RCC 7860 (cell line): ENCODE measurements around the gene P4HA2.

Experiments used
- DNase-seq: peaks from one replicate; pipeline ENCODE4 v3.0.0-alpha.2; 2015; ENCODE audit warnings: low spot score
- FAIRE-seq: peaks from 2 replicates; lab custom pipeline; 2012; peaks lifted over from hg19 to GRCh38; lab: Jason Lieb, UNC

Gene P4HA2

DNA sequence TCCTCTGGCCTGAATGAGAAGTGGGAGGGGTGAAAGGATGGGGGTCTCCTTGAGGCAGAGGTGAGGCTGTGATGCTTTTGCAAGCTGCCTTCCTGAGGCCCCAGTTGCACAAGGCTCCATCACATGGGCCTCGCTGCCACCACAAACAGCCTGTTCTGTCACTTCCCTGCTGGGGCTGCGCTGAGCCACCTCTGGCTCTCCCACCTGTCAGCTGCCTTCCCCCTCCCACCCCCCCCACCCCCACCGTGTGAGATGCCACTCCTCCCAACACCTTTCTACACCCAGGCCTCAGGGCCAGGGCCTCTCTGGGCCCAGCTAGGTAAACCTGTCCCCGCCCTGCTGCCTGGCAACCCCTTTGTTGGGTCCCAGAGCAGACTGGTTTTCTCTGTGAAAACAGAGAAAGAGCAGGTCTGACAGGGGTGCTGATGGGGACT is 25.4 kb upstream of the P4HA2 start:
- FAIRE-seq, result no peak
- DNase-seq, result no peak

DNA sequence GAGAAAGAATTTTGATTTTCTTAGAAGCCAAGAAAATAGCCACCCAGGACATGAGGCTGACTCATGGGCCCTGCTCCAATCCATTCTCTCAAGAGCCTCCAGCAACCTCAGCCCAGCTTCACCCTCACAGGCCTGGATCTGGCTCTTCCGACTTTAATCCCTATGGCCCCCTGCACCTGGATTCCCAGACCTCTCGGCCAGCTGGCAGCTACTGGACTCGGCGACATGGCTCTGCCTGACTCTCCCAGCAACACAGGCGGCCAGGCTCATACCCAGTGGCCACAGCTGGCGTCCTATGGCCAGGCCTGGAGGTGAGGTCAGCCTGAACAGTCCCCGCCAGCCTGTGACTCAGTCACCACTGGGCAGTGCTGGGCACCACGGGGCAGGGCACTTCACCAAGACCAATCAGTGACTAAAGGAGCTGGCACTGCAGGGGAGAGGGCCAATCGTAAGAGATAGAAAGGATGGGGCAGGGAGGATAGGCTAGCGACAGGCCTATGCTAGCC is 23.6 kb upstream of the P4HA2 start:
- FAIRE-seq, result peak; percentile 94
- DNase-seq, result peak; percentile 96

DNA sequence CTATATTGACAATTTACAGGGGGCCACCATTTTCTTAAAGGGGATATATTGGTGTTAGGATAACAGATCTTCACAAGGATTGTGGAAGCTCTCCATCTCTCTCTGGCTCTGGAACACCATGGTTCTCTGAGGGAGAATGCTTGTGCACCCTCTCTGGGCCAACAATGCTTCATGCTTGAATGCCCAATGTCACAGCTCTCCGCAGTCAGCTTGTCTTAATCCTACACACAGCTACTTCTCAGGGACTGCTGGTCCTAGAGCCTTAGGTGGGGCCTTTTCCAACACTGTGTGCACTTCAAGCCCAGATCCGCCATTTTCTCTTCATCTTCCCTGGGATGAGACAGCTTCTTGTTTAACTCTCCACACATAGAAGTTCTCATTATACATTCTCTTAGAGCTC is 22.9 kb upstream of the P4HA2 start:
- no peak for FAIRE-seq
- no peak for DNase-seq

DNA sequence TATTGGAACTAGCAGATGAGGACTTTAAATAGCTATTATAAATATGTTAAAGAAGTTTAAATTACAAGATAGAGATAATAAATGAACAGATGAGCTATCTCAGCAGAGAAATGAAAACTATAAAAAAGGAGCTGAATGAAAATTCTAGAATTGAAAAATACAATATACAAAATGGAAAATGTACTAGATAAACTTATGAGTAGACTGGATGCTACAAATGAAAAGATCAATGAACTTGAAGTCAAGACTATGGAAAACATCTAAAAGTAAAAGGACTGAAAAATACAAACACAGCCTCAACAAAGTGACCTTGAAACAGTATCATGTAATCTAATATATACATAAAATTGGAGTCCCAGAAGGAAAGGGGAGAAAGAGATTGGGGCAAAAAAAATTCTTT is 19.2 kb upstream of the P4HA2 start:
- FAIRE-seq, result no peak
- DNase-seq, result no peak

DNA sequence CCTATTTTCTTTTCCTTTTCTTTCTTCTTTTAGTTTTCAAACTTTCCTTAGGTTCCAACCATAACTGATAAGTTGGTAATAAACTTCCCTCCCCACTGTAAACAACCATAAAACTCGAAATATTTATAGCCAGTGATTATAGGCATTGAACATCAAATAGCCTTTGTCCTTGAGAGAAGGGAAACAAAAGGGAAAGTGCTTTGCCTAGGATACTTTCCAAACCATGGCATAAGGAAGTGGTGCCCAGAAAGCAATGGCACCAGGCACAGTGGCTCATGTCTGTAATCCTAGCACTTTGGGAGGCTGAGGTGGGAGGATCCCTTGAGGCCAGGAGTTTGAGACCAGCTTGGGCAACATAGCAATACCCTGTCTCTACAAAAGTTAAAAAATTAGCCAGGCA is 17.9 kb upstream of the P4HA2 start:
- DNase-seq (no peak), FAIRE-seq (no peak)

DNA sequence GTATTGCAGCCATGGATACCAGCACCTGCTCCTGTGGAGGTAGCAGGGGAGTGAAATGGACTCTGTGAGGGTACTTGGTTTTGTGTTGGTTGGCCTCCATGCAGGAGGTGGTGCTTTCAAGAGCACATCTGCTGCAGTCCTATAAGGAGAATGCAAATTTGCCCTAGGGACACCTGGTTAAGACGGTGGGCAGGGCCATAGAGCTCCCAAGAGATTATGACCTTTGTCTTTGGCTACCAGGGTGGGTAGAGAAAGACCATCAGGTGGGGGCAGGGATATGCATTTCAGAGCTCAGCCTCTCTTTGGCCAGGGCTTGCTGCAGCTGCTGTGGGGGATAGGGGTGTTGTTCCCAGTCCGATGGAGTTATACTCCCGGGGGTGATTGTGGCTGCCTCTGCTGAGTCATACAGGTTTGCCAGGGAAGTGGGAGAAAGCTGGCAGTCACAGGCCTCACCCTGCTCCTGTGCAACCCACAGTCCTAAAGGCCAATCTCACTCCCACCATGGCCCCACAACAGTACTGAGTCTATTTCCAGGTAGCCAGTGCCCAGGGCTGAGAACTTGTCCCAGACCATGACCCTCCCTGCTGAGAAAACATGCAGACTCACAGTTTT is 15.8 kb upstream of the P4HA2 start:
- FAIRE-seq (no peak), DNase-seq (no peak)

DNA sequence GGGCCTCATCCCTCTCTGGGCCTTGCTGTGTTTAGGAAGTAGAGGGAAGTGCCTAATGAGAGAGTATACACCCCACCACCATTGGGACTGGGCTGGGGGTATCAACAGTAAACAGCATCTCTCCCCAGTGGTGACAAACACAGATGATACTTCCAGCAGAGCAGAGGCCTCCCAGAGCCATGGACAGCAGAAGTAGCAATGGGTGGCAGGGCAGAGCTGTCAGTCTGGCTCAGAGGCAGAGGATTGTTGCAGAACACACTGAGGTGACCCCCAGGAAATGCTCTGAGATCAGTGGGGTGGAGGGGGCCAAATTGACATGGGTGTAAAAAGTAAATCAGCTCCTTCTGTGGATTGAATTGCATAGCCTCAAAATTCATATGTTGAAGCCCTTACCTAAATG is 12.1 kb upstream of the P4HA2 start:
- no peak for FAIRE-seq
- no peak for DNase-seq

DNA sequence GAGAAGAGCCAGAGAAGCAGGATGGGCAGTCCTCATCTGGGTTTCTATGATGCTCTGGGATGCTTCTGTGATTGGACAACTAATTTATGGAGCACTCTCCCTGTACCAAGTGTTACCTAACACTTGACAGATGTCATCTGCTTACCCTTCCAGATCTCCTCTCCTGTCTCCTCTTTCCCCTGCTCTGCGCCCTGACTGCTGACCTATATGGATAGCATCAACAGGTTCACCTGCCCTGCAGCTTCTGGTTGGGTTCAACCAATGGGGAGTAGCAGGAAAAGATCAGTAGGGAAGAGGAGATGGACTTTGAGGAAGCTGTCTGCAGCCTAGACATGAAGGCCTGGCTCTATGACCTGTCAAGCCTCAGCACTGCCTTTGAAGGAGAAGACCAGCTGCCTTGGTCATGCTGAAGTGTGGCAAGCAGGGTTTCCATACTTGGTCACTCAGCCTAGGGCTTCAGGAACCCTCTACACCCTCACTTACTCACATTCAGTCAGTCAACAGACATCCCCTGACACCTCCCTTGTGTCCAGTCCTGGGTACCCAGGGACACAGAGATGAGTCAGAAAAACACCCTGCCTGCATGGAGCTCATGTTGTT is 11.3 kb upstream of the P4HA2 start:
- FAIRE-seq (no peak), DNase-seq (no peak)

DNA sequence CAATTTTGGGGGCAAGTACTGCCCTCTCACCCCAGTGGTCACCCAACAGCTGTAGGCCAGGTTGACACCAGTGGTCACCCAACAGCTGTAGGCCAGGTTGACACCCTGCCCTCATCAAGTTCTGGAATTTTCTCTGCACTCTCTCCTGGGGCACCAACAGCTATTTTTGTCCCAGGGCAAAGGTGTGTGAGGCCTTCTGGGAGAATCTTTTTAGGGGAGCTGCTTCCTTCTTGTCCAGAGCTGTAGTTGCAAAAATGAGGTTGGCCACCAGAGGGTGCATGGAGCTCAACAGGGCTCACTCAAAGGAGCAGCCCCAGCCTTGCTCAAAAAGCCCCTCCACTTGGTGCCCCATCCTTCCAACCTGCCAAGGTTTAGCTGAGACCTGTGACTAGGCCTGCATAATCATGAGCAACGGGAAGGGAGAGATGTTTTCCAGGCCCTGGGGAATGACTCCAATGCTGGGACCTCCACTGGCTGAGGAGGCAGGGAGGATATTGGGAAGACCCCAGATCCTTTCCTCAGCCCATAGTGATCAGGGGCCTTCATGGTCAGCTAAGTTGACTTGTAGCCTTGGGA is 10.6 kb upstream of the P4HA2 start:
- peak; percentile 53 for DNase-seq
- FAIRE-seq, result no peak

DNA sequence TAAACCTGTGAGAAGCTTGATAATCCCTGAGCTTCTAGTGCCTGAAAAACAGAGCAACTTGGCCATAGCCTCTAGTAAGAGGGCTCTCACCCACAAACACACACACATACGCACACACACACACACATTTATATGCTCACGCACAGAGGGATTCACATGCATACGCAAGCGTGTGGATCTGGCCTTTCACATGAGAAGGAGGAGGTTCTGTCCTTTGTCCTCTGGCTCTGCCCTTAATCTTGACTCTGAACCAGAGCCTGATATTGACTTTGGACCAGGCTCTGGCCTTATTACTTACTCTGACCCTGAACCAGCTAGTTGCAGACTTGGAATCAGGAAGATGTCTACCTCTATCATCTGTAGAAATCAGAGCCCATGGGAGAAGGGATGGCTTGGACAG is 10.0 kb upstream of the P4HA2 start:
- DNase-seq (no peak), FAIRE-seq (no peak)

DNA sequence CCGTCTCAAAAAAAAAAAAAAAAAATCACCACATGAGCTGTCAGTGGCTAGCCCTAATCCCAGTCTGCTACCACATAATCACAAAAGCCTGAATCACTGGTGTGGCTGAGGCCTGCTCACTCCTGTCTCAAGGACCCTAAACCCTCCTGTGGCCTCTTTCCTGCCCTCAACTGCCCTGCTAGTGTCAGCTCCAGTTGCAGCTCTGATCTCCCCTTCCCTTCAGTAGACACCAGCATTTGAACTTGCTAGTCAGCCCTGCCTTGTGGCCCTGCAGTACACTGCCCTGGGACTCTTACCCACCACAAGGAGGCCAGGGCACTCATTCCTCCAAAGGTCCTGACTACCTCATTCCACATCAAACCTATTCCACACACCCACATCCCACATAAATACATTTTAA is 9.5 kb upstream of the P4HA2 start:
- FAIRE-seq (no peak), DNase-seq (peak; percentile 9)

DNA sequence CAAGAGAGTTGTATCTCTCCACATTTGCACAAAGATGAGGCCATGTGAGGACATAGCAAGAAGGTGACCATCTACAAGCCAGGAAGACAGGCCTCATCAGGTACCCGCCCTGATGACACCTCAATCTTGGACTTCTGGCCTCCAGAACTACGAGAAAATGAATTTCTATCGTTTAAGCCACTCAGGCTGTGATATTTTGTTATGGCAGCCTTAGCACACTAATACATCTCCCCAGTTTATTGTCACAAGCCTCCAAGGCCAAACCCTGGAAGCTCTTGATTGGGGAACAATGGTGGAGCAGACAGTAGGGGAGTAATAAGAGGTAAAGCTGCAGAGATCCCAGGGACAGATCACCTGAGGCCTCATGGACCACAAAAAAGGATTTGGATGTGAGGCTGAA is 7.7 kb upstream of the P4HA2 start:
- DNase-seq (no peak), FAIRE-seq (no peak)

DNA sequence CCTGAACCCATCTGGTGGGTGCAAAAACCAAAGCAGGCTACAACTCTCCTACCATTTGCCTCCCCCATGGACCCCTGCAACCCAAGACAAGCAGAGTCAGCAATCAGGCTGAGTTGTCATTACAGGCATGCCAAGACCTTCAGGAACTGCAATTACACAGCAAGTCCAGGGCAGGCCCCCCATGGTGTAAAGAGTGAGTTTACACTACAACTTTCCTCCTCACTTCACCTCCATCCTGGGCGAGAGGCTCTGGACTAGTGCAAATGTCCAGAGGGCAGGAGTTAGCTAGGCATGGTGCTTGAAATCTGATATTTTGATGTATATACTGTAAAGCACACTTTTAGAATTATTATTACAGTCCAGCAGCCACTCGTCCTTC is 7.0 kb upstream of the P4HA2 start:
- no peak for FAIRE-seq
- DNase-seq, result no peak

DNA sequence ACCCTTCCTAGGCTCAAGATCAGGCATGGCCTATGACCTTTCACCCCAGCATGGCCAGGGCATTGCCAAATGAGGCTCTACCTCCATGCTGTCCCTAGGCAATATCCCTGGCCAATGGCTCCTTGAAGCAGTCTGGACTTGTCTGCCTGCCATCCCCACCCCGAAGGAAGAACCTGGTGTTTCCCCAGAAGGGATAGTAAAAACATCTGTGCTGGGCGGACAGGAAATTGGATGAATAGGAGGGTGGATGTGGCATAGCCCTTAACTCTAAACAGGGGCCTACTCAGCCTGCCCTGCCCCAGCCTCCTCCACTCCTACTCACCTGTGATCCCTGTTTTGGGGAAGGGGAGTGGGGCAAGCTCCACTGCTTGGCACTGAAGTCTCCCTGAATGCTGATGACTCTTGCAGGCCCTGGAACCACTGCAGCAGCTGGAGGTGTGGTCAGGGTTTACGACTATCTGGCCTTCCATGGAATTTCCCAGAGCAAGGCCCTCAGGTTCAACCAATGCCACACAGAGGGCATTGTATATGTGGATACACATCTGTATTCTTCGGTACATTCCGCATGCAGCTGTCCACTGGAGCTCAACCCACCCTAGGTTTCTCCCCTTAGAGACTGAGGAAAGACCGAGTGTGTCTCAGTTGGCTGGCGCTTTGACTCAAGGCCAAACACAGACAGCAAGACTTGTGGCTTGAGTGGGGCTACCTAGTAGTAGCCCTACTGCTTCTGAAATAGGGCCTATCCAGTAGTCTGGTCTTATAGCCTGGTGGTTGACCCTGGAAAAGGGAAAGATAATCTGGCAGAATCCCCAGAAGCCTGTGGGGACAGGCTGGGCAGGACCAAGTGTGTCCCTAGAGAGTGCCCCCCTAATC is 6.4 kb upstream of the P4HA2 start:
- DNase-seq, result no peak
- no peak for FAIRE-seq

DNA sequence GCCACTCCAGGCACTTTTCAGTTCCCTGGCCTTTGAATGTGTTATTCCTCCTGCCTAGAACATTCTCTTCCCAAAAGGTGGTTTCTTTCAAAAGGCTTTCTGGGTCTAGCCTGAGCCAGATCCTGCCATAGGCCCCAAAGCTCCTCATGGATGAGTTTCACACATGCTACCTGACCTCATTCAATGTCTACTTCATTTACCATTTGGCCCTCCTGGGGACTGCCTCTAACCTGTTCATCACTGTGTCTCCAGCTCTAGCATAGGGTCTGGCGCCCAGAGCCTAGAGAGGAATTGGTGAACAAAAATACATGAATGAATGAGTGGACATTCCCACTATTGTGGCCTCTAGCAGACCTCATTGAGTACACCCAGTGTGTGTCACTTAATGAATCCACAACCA is 5.4 kb upstream of the P4HA2 start:
- FAIRE-seq, result no peak
- DNase-seq, result no peak

DNA sequence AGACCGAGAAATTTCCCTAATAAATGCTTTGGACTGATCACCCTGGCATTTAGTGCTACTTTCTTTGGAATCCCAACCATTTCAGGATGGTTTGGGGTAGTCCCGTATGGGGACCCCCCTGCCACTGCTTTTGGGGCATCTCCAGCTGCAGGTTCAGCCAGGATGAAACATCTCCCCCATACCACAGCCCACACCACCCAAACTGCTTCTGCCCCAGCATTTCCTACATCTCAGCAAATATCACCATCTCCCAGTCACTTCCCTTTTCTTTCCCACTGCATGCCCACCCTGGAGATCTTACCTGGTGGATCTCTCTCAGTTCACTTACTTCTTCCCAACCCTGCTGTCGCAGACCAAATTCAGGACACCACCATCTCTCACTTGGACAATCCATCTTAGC is 4.8 kb upstream of the P4HA2 start:
- no peak for FAIRE-seq

DNA sequence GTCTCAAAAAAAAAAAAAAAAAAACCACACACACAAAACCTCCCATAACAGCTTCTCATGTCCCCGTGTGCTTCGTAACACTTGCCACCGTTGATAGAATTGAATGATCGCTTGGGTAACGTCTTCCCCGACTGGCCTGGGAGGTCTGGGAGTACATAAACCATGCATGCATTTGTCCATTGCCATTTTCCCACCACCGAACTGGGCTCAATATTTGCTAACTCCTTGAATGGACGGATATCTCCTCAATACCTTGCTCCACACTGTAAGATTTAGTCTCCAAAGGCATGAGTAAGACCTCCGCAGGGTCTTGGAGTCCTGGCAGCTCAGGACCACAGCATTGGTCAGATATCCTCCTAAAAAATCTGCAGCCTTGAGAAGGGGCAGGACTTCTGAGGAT is 3.2 kb upstream of the P4HA2 start:
- FAIRE-seq, result no peak
- DNase-seq, result no peak

More for the DNA sequence above, 4.8 kb upstream of the P4HA2 start:
- no peak for DNase-seq

DNA sequence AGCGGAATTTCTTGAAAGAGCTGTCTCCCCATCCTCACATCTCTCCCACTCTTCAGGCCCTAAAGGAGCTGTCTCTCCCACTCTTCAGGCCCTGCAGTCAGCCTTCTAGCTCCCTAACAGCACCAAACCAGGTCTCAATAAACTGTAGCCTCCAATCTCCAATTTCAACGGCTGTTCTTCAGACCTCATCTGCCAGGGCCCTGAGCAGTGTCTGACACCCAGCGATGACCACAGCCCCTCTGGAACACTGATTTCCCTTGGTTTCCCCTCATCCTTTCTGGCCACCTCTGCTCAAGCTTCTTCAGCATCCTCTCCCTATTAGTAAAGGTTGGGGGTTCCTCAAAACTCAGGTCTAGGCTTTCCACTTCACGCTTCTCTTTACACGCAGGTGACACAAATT is 1.6 kb upstream of the P4HA2 start:
- DNase-seq (no peak), FAIRE-seq (no peak)

DNA sequence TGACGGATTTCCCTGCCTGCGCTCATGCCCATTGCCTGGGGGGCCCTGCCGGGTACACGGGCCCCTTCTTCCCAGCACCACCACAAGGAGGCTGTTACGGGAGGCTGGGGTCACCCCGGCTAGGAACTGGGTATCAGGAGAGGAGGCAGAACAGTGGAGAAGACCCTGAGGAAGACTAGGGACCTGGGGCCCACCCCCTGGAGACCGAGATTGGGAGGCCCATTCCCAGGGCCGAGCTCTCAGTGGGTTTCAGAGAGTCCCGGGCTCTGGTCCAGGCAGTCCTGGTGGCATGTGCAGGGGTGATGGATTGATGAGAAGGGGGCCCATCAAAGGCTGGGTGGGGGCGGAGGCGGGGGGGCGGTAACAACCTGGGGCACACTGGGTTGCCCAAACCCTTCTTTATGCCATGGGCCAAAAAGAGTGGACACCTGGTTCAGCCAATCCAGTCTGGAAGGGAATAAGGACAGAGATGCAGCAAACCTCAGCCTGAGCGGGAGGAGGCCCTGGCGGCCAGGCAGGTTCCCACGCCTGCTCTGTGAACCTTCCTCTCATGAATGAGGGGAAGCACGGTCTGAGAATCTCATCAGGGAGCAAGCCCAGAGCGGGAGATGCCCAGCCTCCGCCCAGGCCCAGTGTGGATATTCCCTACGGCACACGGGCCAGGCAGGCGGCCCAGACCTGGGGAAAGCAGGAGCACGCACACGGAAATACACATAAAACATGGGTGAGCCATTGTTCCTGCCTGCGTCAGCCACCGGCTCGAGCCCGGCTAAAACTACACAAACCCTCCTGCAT is 785 bp upstream of the P4HA2 start:
- no peak for DNase-seq
- no peak for FAIRE-seq

DNA sequence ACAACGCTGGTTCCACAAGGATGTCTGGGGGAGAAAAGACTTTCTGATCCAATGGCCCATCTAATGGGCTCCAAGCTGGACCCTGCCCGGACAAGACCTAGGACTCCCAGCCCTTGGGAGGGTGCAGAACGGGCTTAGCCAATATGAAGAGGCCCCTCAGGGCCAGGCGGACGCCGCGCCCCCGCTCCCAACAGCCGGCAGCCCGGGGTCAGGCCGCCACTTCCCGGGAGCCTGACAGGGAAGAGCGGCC is 493 bp downstream of the P4HA2 start:
- FAIRE-seq, result no peak

More for the DNA sequence above, 493 bp downstream of the P4HA2 start:
- no peak for DNase-seq
